HG03460 (cell line): ENCODE results near the gene ZNF410.
"Not testable (repeated sequence)": the region's sequence is repeated elsewhere in the genome, so short reads cannot be mapped to it uniquely, and the experiment has no call there.

Experiments
- ATAC-seq: cut with Tn5 transposase; IDR thresholded peaks from one replicate; pipeline ENCODE4 v1.9.1; 2021; ENCODE audit not compliant: unreplicated experiment

ZNF410 gene

DNA sequence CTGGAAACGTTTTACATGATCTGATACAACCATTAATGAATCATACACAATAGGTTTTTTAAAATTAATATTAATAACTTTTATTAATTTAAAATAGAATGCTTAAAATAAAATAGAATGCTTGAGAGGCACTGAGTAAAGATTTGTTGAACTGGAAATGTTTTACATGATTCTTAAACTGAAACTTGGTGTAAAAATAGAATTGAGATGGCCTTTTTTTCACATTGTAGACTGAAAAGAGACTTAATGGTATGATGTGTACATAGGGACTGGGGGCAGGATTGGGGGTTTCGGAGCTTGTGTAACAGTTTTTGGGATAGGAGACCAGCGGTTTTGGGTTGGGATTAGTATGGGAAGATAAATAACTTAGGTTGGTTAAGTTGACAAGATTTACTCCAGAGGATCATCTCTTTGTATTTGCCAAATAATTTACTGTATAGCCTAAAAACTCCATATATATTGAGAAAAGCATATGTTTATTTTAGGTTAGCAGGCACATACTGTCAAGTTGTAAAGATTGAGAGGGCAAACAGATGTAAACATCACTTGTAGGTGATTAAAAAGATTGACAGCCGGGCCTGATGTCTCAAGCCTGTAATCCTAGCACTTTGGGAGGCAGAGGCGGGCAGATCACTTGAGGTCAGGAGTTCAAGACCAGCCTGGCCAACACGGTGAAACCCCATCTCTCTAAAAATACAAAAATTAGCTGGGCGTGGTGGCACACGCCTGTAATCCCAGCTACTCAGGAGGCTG is 2.0 kb upstream of the ZNF410 start:
- ATAC-seq = no peak

DNA sequence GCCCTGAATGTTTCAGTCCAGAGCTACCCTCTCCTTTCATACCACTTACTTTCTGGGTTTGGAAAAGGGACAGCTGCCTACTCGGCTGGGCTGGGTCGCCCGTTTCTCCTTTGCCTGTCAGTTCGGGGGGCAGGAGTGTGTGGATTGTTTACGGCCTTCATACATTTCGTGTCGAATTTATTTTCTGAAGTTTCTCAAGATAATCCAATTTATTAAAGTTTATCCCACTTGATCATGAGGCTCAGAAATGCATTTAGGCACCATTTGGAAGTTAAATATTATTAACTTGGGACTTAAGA is 608 bp downstream of the ZNF410 start:
- no peak for ATAC-seq

DNA sequence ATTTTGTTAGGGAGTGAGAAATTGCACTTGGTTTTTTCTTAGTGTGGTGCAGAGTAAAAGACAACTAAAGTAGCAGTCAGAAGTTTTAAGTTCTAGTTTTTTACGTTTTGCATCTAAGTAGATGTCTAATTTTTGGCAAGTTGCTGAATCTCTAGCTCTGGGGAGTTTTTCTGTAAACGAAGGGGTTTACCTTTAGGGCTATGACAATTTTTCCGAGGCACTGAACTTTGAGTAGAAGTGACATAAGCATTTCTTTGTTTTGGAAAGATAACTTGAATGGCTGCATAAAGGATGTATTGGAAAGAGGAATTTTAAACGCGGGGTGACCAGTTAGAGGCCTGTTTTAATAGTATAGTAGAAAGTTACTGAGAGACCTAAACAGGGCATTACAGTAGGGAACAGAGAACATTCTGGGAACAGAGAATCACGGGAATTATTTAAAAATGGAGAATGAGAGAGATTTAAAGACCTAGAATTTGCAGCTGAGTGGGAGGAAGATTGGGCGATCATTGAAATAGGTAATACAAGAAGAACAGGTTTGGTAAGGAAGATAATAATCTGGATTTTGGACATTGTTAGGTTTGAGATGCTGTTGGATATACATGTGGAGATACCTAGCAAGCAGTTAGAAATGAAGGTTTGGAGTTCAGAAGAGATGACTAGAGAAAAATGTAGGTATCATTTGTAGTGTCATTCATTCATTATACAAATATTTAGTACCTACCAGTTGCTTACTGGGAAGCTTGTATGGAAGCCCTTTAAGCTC is 1.2 kb downstream of the ZNF410 start:
- ATAC-seq = no peak

DNA sequence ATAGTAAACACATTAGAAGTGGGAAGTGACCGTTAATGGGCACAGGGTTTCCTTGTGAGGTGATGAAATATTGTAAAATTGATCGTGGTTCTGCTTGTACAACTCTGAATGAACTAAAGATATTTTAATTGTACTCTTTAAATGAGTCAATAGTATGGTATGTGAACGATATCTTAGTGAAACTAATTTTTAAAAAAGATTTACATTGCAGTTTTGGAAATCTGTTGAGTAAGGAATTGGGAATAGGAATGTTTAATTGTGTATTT is 1.7 kb downstream of the ZNF410 start:
- no peak for ATAC-seq

DNA sequence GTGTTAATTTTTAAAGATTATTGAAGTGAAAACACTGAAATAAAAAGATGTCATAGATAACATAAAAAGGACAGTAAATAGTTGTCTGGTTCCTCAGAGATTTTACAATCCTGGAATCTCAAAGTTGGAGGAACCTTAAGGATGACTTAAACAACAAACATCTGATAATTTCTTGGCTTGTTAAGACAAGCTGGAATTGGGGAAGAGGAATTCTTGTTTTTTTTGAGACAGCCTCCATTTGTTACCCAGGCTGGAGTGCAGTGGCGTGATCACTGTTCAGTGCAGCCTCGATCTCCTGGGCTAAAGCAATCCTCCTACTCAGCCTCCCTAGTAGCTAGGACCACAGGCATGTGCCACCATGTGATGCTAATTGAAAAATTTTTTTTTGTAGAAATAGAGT is 2.3 kb downstream of the ZNF410 start:
- no peak for ATAC-seq

DNA sequence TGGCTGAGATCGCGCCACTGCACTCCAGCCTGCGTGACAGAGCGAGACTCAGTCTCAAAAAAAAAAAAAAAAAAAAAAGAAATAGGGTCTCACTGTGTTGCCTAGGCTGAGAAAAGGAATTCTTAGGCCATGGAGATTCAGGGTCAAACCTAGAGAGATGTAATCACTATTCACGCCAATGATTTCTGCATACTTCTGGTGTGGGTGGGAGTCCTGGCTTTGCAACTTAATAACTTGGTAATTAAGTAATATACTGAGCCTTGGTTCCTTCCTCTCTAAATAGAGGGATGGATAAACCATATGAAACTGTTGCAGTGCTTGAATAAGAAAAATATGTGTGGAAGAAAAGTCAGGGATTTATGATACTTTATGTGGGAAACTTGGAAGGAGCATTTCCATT is 2.7 kb downstream of the ZNF410 start:
- ATAC-seq = no peak

DNA sequence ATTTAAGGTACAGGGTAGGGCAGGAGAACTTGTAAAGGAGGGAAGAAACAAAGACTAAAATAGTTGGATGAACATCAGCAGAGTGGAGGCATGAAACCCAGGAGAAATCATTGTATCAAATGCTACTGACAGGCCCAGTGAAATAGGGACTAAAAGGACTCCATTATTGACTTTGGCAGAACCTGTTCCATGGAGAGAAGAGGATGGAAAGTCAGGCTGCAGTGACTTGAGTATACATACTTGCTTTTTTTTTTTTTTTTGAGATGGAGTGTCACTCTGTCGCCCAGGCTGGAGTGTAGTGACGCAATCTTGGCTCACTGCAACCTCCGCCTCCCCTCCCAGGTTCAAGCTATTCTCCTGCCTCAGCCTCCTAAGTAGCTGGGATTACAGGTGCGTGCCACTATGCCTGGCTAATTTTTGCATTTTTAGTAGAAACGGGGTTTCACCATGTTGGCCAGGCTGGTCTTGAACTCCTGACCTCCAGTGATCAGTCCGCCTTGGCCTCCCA is 7.6 kb downstream of the ZNF410 start:
- ATAC-seq = not testable (repeated sequence)

DNA sequence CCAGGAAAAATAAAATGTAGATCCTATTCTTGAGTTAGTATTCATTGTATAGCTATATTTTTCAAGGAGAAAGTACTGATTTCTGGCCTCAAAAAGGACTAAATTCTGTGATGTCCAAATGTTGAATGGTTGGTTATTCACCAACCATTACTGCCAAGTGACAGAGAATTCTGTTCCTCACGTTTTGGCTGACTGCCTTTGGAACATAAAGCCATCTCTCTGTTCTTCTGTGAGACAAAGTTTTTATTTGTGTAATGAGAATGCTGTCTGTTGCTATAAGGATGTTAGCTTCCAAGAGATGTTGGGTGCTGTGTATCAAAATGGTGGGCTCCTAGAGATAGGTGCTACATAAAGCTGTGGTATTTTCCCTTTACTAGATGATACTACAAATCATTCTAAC is 9.3 kb downstream of the ZNF410 start:
- no peak for ATAC-seq

DNA sequence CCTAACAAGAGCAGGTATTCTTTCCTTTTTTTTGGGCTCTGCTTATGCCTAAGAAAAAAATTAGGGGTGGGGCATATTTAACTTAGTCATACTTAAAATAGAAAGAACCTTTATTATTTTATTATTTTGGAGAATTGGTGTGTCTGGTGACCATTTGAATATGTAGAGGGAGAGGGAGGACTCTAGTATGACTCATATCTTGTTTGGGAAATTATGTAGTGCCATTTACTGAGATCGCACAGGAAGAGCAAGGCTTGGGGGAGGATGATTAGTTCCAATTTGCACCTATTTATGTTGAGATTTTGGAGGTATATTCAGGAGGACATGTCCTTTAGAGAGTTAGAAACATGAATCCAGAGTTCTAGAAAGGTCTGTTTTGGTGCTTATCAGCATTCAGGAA is 9.9 kb downstream of the ZNF410 start:
- ATAC-seq = no peak

DNA sequence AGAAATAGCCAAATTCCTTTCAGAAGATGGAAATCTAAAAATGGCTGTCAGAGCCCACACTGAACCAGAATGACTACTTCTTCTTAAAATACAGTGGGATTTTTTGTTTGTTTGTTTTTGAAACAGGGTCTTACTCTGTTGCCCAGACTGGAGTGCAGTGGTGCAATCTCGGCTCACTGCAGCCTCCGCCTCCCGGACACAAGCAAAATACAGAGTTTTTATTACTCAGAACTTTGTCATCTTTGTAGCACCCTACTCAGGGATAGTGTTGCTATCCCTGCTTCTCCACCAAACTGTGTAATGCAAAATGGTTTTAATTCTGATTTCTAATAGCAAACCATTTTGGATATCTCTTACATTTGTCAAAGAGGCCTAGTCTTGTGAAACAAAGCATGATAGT is 16.4 kb downstream of the ZNF410 start:
- ATAC-seq = no peak

DNA sequence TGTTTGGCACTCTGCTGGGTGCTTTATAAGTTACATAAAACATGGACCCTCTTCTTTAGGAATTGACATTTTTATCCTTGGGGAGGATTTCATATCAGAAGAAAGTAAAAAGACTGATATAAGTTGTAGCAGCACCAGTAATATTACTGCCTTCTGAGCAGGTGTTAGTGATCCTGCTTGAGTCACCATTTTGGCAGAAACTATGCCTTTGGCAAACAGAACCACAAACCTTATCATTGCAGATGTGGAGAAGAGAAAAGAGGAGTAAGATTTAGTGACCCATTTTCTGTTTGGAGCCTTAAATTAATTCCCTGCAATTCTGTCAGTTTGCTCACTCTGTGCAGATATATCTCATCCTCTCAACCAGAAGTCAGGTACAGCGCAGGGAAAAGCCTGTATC is 23.0 kb downstream of the ZNF410 start:
- no peak for ATAC-seq

DNA sequence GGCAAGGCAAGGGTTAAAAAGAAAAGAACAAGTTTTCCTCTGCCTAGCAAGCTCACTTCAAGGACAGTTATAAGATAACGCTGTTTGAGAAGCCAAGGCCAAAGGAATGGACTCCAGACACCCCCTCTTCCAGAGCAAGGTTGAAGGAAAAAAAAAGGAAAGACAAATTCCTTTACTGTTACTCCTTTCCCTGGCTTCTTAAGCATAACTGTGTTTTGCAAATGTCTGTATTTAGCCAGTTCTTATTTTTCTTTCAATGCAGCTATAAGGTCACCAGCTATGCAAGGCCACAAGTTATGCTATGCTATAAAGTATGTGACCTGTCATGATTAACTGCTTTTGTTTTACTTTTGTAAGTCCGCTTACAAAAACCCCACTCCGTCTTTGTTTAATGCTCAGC is 26.6 kb downstream of the ZNF410 start:
- no peak for ATAC-seq

DNA sequence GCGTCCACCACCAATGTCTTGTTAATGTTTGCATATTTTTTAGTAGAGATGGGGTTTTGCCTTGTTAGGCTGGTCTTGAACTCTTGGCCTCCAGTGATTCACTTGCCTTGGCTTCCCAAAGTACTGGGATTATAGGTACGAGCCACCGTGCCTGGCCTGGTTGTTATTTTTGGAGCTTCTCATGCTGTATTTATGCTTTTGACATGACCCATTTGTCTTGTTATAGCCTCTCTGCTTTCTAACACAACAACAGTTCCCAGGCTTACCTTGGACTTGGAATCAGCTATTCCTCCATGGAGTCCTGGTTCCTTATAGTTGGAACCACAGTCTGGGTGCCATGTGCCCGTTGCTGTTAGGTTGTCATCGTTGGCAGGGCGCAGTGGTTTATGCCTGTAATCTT is 29.7 kb downstream of the ZNF410 start:
- ATAC-seq = no peak

DNA sequence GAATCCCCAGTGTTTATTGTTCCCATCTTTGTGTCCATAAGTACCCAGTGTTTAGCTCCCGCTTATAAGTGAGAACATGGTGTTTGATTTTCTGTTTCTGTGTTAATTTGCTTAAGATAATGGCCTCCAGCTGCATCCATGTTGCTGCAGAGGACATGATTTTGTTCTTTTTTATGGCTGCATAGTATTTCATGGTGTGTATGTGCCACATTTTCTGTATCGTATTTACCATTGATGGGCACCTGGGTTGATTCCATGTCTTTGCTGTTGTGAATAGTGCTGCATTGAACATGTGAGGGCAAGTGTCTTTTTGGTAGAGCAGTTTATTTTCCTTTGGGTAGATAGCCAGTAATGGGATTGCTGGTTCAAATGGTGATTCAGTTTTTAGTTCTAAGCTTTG is 32.8 kb downstream of the ZNF410 start:
- ATAC-seq = not testable (repeated sequence)

DNA sequence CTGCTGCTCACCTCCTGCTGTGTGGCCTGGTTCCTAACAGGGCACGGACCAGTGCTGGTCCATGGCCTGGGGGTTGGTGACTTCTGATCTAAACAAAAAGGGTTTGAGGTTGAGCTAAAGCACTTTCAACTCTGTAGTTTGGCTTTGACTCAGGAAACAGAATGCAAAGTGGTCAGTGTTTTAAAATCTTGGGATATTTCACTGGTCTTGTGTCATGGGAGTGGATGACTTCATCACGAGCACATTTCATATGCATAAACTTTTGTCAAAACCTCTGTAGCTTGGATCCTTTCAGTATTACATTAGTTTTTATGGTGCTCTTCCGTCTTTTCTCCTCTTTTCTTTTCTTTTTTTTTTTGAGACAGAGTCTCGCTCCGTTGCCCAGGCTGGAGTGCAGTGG is 37.7 kb downstream of the ZNF410 start:
- ATAC-seq = no peak

DNA sequence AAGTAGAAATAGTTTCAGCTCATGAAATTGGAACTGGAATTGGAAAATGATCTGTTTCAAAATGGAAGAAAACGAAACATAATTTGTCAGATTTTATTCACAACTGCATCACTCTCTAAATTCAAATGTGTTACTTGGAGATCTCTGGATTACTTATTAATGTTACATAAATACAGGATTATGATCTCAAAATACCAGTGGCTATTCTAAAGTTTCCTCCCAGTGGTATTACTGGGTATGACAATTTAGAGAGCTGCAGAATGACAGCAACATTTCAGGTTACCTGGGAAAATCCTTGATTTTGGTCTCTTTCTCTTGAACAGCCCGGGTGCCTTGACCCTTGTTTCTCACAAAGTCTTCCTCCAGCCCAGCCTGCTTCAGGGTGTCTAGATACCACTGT is 49.0 kb downstream of the ZNF410 start:
- ATAC-seq = no peak

DNA sequence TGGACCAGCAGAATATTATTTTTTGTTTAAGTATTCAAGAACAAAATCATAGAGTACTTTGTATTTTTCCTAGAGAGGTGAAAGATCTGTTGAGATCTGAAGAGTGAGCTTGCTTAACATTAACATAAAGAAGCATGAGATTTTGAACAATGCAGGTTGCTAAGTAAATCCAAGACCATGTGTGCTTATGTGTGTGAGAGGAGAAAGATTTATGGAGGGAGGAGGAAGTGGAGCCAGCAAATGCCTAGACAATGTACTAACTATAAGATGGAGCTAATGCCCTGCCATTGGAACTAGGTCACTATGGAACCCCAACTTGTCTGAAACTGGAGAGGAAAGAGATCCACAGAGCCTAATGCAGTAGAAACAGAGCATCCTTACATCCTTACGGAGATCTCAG is 49.9 kb downstream of the ZNF410 start:
- ATAC-seq = no peak

DNA sequence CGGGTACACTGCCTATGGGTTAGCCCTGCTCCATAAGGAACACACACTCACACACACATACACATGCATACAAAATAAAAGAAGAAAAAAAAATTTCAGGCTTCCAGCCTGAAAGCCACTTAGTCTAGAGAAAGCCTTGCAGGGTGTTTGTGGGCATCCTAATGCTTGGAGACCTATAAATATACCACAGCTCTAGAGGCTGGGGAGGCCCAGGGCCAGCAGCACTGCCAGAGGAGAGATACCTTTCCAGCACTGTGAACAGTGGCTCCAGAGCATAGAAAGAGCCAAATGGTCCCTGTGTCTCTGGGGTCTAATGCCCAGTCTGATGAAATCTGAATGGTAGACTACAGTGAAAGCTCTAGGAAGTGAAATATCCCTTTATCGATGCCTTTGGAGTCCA is 50.4 kb downstream of the ZNF410 start:
- no peak for ATAC-seq

DNA sequence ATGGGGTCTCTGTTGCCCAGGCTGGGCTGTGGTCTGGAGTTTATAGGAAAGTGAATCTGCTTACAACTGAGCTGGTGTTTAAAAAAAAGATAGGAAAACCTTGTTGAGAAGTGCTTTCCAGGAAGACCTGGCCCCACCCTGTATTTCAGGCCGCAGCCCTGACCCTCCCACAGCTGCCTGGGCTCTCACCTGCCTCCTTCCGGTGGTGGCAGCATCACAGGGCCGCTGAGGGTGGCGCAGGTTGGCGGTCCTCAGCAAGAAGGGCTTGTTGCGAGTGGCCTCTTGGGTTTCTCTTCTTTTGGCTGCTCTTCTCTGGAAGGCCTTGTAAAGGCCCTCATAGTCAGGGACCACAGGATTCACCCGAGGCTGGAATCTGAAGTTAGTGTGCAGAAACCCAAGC is 55.5 kb downstream of the ZNF410 start:
- ATAC-seq = no peak

DNA sequence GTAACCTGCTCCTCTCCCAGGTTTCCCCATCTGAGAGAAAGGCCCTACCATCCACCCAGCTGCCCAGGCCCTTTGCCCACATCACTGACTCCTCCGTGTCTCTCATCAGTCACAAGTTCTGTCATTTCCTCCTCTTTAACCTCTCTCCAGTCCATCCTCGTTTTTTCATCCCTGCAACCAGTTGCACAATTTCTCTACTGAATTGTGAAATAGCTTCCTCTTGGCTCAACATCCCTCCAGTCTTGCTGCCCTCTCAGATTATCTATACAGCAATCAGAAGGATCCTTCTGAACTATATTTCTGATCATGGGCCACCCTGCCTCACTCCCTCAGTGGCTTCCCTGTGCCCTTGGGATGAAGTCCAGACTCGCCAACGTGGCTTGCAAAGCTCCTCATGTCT is 56.4 kb downstream of the ZNF410 start:
- no peak for ATAC-seq

DNA sequence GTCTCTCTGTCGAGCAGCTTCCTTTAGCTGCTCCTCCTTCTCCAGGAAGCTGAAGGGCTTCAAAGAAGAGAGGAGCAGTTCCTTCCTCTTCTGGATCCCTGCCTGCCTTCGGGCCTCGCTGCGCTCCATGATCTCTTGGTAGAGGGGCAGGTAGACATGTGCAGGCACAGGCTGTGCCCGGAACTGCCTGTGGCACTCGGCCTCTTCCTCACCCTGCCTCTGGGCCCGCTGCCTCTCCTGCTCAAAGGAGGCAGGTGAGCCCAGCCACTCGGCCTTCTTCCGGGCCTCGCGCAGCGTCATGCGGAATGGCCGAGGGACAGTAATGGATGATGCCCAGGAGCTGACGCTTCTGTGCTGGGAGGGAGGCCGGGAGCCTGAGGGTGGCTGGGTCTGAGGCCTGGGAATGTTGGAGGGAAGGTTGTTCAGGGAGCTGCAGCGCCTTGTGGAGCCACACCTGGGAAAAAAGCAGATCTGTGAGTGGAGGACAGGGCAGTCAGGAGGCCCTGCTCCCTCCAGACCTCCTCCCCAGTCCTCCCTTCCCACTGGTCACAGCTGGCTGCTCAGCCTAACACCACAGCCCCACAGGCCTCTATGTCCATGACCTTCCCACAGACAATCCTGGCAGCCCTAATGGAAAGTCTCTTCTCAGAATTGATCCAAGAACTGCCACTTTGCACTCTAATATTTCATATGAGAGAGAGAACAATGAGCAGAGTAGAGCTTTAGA is 57.9 kb downstream of the ZNF410 start:
- no peak for ATAC-seq

DNA sequence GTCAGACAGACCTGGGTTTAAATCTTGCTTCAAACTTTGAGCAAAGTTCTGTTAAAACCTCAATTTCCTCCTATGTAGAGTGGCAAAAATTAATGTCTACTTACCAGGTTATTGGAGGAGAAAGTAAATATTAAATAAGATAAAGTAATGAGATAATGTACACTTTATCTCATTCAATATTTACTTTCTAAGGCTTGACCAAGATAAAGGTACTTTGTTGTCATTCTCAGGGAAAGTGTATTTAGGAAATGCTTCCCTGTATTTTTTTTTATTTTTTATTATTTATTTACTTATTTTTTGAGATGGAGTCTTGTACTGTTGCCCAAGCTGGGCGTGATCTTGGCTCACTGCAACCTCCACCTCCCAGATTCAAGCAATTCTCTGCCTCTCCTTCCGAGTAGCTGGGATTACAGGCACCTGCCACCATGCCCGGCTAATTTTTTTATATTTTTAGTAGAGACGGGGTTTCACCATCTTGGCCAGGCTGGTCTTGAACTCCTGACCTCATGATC is 58.6 kb downstream of the ZNF410 start:
- ATAC-seq = no peak
